ENCODE results near the gene DNER. TPM values are rescaled to one million over a fixed set of nuclear protein-coding genes. Genes with fewer than 3 reads are reported as not detected.

The DNER gene
- polyA plus RNA-seq, 1 donor (not counting 4 experiments of a cell fraction or from before 2014, with no cell fraction given), result 8.5 TPM

DNA sequence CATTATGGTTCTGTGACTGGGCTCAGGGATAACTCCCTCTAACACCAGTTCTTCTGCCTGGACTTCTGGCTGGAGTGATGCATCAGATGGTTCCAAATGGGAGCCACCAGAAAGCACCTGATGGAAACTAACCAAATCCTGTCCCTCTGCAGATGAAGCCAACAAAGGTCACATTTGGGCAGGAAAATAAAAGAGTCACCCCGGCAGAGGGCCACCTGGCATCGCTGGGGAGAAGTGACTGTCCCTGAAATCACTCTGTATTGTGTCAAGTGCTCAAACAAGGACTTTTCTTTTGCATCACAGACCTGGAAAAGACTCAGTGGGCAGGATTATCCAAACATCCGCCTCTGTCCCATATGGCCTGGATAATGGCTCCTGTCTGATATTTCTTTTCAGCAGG lies 47.5 kb downstream of the DNER start:
- Histone ChIP-seq H3K9me3 (ENCODE audit: control insufficient read depth, low read depth, low read length) (no peaks in the 10 kb centered on the region), H3K9ac (ENCODE audit: control insufficient read depth, extremely low read depth, insufficient read depth, low read length) (no peak overlapping the region), H3K4me2 (ENCODE audit: control insufficient read depth, extremely low read depth, insufficient read depth, low read depth, low read length) (no peak overlapping the region), H3K79me2 (ENCODE audit: control insufficient read depth, insufficient read depth, low read length) (no peaks in the 10 kb centered on the region), H3K27me3 (ENCODE audit: control insufficient read depth, extremely low read depth, insufficient read depth, low read length) (no peaks in the 10 kb centered on the region), H2AFZ (ENCODE audit: control insufficient read depth, low read length) (no peak overlapping the region), H3K36me3 (ENCODE audit: control insufficient read depth in 2 of 2, extremely low read depth in 1 of 2, insufficient read depth in 2 of 2, low read length in 2 of 2) (no peaks in the 10 kb centered on the region), H4K20me1 (ENCODE audit: control insufficient read depth, extremely low read depth, insufficient read depth, low read length) (no peaks in the 10 kb centered on the region), H3K27ac (ENCODE audit: control insufficient read depth, insufficient read depth, low read length) (no peak overlapping the region), H3K9me1 (ENCODE audit: control insufficient read depth, extremely low read depth, insufficient read depth, low read length) (no peaks in the 10 kb centered on the region), H3K4me1 (ENCODE audit: control insufficient read depth, extremely low read depth, insufficient read depth, low read length) (no peaks in the 10 kb centered on the region), H3K4me3 (ENCODE audit: control insufficient read depth in 2 of 3, extremely low read depth in 1 of 3, insufficient read depth in 2 of 3, low read depth in 1 of 3, low read length in 3 of 3) (no peak overlapping the region)
- dilution Hi-C loops (cut with MboI; ENCODE audit: extremely low pct_ligation_motif_present, low sequenced_read_pairs), result no loop called here
- FAIRE-seq, result no peak
- no peak for DNase-seq (ENCODE audit: low read depth, low spot score)
- TF ChIP-seq EZH2 (IDR thresholded peaks at IDR 0.05; ENCODE audit: low read length), result no peak
- TF ChIP-seq, protein P1, sequence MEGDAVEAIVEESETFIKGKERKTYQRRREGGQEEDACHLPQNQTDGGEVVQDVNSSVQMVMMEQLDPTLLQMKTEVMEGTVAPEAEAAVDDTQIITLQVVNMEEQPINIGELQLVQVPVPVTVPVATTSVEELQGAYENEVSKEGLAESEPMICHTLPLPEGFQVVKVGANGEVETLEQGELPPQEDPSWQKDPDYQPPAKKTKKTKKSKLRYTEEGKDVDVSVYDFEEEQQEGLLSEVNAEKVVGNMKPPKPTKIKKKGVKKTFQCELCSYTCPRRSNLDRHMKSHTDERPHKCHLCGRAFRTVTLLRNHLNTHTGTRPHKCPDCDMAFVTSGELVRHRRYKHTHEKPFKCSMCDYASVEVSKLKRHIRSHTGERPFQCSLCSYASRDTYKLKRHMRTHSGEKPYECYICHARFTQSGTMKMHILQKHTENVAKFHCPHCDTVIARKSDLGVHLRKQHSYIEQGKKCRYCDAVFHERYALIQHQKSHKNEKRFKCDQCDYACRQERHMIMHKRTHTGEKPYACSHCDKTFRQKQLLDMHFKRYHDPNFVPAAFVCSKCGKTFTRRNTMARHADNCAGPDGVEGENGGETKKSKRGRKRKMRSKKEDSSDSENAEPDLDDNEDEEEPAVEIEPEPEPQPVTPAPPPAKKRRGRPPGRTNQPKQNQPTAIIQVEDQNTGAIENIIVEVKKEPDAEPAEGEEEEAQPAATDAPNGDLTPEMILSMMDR (optimal IDR thresholded peaks at IDR 0.05 in 1 of 3, IDR thresholded peaks at IDR 0.05 in 1 of 3, conservative IDR thresholded peaks at IDR 0.05 in 1 of 3; ENCODE audit: extremely low read depth in 1 of 3, insufficient read depth in 2 of 3, low read length in 3 of 3), result no peak

GRCh38 chr2:229665158-229665557 lies 49.2 kb downstream of the DNER start:
- H3K27me3 ChIP-seq (ENCODE audit: control insufficient read depth, extremely low read depth, insufficient read depth, low read length), result no peaks in the 10 kb centered on the region
- no peak for TF ChIP-seq EZH2 (IDR thresholded peaks at IDR 0.05; ENCODE audit: low read length)
- TF ChIP-seq, protein P1 (optimal IDR thresholded peaks at IDR 0.05 in 1 of 3, IDR thresholded peaks at IDR 0.05 in 1 of 3, conservative IDR thresholded peaks at IDR 0.05 in 1 of 3; ENCODE audit: extremely low read depth in 1 of 3, insufficient read depth in 2 of 3, low read length in 3 of 3), result no peak
- H3K4me2 ChIP-seq (ENCODE audit: control insufficient read depth, extremely low read depth, insufficient read depth, low read depth, low read length), result no peak overlapping the region
- H3K27ac ChIP-seq (ENCODE audit: control insufficient read depth, insufficient read depth, low read length), result no peak overlapping the region
- H3K36me3 ChIP-seq (ENCODE audit: control insufficient read depth in 2 of 2, extremely low read depth in 1 of 2, insufficient read depth in 2 of 2, low read length in 2 of 2), result no peaks in the 10 kb centered on the region
- dilution Hi-C loops (cut with MboI; ENCODE audit: extremely low pct_ligation_motif_present, low sequenced_read_pairs), result no loop called here
- no peaks in the 10 kb centered on the region for H4K20me1 ChIP-seq (ENCODE audit: control insufficient read depth, extremely low read depth, insufficient read depth, low read length)
- no peak overlapping the region for H3K4me3 ChIP-seq (ENCODE audit: control insufficient read depth in 2 of 3, extremely low read depth in 1 of 3, insufficient read depth in 2 of 3, low read depth in 1 of 3, low read length in 3 of 3)
- H3K4me1 ChIP-seq (ENCODE audit: control insufficient read depth, extremely low read depth, insufficient read depth, low read length), result peaks cover 7% of the 10 kb centered on the region
- H2AFZ ChIP-seq (ENCODE audit: control insufficient read depth, low read length), result no peak overlapping the region
- DNase-seq (ENCODE audit: low read depth, low spot score) (no peak), FAIRE-seq (no peak)
- H3K9me1 ChIP-seq (ENCODE audit: control insufficient read depth, extremely low read depth, insufficient read depth, low read length), result no peaks in the 10 kb centered on the region
- no peaks in the 10 kb centered on the region for H3K9me3 ChIP-seq (ENCODE audit: control insufficient read depth, low read depth, low read length)
- no peaks in the 10 kb centered on the region for H3K79me2 ChIP-seq (ENCODE audit: control insufficient read depth, insufficient read depth, low read length)
- H3K9ac ChIP-seq (ENCODE audit: control insufficient read depth, extremely low read depth, insufficient read depth, low read length), result no peak overlapping the region

Measured in keratinocyte (primary cell).